CD14-positive monocyte (primary cell): ENCODE data around the gene SSX5. TPM values are rescaled to one million over a fixed set of nuclear protein-coding genes. Genes with fewer than 3 reads are reported as not detected.
"Not testable (repeated sequence)": the region's sequence is repeated elsewhere in the genome, so short reads cannot be mapped to it uniquely, and the experiment has no call there.

Experiments used
- DNase-seq, 3 donors: peaks; one replicate each; pipeline ENCODE4 v3.0.0-alpha.2; 2011 to 2022
- H2AFZ ChIP-seq: 2 replicates; pipeline ENCODE4 v1.6.0; 2012; ENCODE audit warnings: mild to moderate bottlenecking, low read depth, low read length, inconsistent platforms; ENCODE audit not compliant: insufficient read depth, poor library complexity, severe bottlenecking
- H3K27ac ChIP-seq, 2 donors: 1 replicate in 1 of 2; 2 replicates in 1 of 2; pipeline ENCODE4 v1.5.1; 2012 to 2013; ENCODE audit warnings: low read length in 2 of 2, control low read depth in 1 of 2, inconsistent platforms in 1 of 2, low read depth in 1 of 2, mild to moderate bottlenecking in 1 of 2
- H3K27me3 ChIP-seq, 2 donors: one replicate each; pipeline versions ENCODE4 v1.6.0 to v1.6.1; 2011 to 2013; ENCODE audit warnings: low read length in 2 of 2; ENCODE audit not compliant: control insufficient read depth in 2 of 2, insufficient read depth in 2 of 2
- H3K36me3 ChIP-seq, 2 donors: replicated peaks in 1 of 2; 1 replicate in 1 of 2; 2 replicates in 1 of 2; pipeline versions ENCODE4 v1.5.1 to v1.6.1; 2012 to 2013; ENCODE audit warnings: low read length in 2 of 2, control low read depth in 1 of 2, inconsistent platforms in 1 of 2, mild to moderate bottlenecking in 1 of 2; ENCODE audit not compliant: insufficient read depth in 2 of 2, control insufficient read depth in 1 of 2
- H3K4me1 ChIP-seq, 2 donors: 1 replicate in 1 of 2; 2 replicates in 1 of 2; pipeline versions ENCODE4 v1.5.1 to v1.6.1; 2012 to 2013; ENCODE audit warnings: low read length in 2 of 2, control low read depth in 1 of 2, inconsistent platforms in 1 of 2, mild to moderate bottlenecking in 1 of 2, moderate library complexity in 1 of 2; ENCODE audit not compliant: insufficient read depth in 2 of 2, control insufficient read depth in 1 of 2
- H3K4me2 ChIP-seq: replicated peaks from 2 replicates; pipeline ENCODE3; 2012; ENCODE audit warnings: low read length, moderate library complexity, mild to moderate bottlenecking; ENCODE audit not compliant: poor library complexity, severe bottlenecking; ENCODE audit errors: extremely low read depth
- H3K4me3 ChIP-seq, 3 experiments: fragments of 200-600 bp in 1 of 3; sonication (generic) in 1 of 3; replicated peaks in 1 of 3; 1 replicate in 2 of 3; 2 replicates in 1 of 3; pipeline ENCODE4 v1.5.1; 2011 to 2013; ENCODE audit warnings: low read length in 3 of 3, mild to moderate bottlenecking in 3 of 3, control low read depth in 2 of 3, low read depth in 2 of 3, inconsistent platforms in 1 of 3, moderate library complexity in 1 of 3
- H3K79me2 ChIP-seq: 2 replicates; pipeline ENCODE4 v1.6.0; 2012; ENCODE audit warnings: mild to moderate bottlenecking, control low read depth, inconsistent platforms, low read length, moderate library complexity; ENCODE audit not compliant: insufficient read depth
- H3K9ac ChIP-seq: 2 replicates; pipeline ENCODE4 v1.6.0; 2017; ENCODE audit warnings: low read length, mild to moderate bottlenecking; ENCODE audit not compliant: insufficient read depth, poor library complexity, severe bottlenecking
- H3K9me3 ChIP-seq, 2 donors: replicated peaks in 1 of 2; 1 replicate in 1 of 2; 2 replicates in 1 of 2; pipeline versions ENCODE4 v1.5.1 to v1.6.1; 2012 to 2013; ENCODE audit warnings: low read length in 2 of 2, control low read depth in 1 of 2; ENCODE audit not compliant: control insufficient read depth in 1 of 2, insufficient read depth in 1 of 2
- H4K20me1 ChIP-seq: 2 replicates; pipeline ENCODE4 v1.6.0; 2012; ENCODE audit warnings: mild to moderate bottlenecking, low read length, control low read depth, moderate library complexity; ENCODE audit not compliant: insufficient read depth
- H3K27ac Mint-ChIP-seq, 7 donors: one replicate each; pipeline ENCODE4 v1.8.0; 2020; ENCODE audit warnings: mild to moderate bottlenecking in 7 of 7, mixed read lengths in 7 of 7, moderate library complexity in 6 of 7, inconsistent platforms in 2 of 7
- H3K27me3 Mint-ChIP-seq, 3 donors: one replicate each; pipeline ENCODE4 v1.8.0; 2021 to 2022; ENCODE audit warnings: low read depth in 3 of 3, mild to moderate bottlenecking in 3 of 3, mixed read lengths in 3 of 3, moderate library complexity in 3 of 3, inconsistent platforms in 1 of 3
- H3K36me3 Mint-ChIP-seq, 2 donors: one replicate each; pipeline ENCODE4 v1.8.0; 2020; ENCODE audit warnings: mixed read lengths in 2 of 2, inconsistent platforms in 1 of 2, mild to moderate bottlenecking in 1 of 2
- H3K4me1 Mint-ChIP-seq: one replicate; pipeline ENCODE4 v1.8.0; 2020; ENCODE audit warnings: mild to moderate bottlenecking, mixed read lengths
- H3K4me3 Mint-ChIP-seq, 2 donors: one replicate each; pipeline ENCODE4 v1.8.0; 2020; ENCODE audit warnings: mild to moderate bottlenecking in 2 of 2, mixed read lengths in 2 of 2, moderate library complexity in 1 of 2
- H3K9me3 Mint-ChIP-seq, 7 donors: one replicate each; pipeline ENCODE4 v1.8.0; 2020 to 2022; ENCODE audit warnings: mixed read lengths in 7 of 7, mild to moderate bottlenecking in 6 of 7, moderate library complexity in 6 of 7, inconsistent platforms in 2 of 7
- WGBS: methylation state at CpG from one replicate; pipeline ENCODE4 v1.1.5; 2013; ENCODE audit warnings: missing lambda C conversion rate; ENCODE audit not compliant: insufficient coverage; 5-methylcytosine and 5-hydroxymethylcytosine counted together
- intact Hi-C, 2 donors: fragments of 100-400 bp; cut with micrococcal nuclease; formaldehyde crosslinking; loops; one replicate each; pipeline versions ENCODE4 v1.15.0 to v1.15.1; 2023
- polyA plus RNA-seq, 3 donors: library from polyadenylated mRNA; depleted of rRNA in 1 of 3; unstranded in 2 of 3; stranded (reverse) in 1 of 3; fragments of 300-500 nt in 2 of 3; fragments of >200 nt in 1 of 3; fragmentation: Illumina TruSeq in 2 of 3; gene quantifications; 1 replicate in 2 of 3; 2 replicates in 1 of 3; pipeline ENCODE4 v1.2.3, GENCODE V29; 2012 to 2021
- TF ChIP-seq, protein P1 (sequence below): fragments of 200-600 bp; IDR thresholded peaks from one replicate; pipeline ENCODE4 v1.8.0; 2022; ENCODE audit warnings: antibody characterized with exemption, mild to moderate bottlenecking

SSX5 gene
- polyA plus RNA-seq, 3 donors: not detected

DNA sequence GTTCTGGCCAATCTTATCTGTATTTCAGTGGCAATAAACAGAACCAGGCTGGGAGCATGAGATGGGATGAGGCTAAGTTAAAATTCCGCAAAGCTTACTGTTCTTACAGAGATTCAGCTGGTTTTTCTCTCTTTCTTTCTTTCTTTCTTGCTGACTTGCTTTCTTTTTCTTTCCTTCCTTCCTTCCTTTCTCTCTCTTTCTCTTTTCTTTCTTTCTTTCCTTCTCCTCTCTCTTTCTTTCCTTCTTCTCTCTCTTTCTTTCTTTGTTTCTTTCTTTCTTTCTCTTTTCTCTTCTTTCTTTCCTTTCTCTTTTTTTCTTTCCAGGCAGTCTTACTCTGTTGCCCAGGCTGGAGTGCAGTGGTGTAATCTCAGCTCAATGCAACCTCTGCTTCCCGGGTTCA is 41.8 kb downstream of the SSX5 start:
- H3K79me2 ChIP-seq: no peaks in the 10 kb centered on the region
- Mint-ChIP-seq H3K27ac (peak overlapping the region in 1 of 7 donors; percentile 42), H3K36me3 (no peaks in the 10 kb centered on the region), H3K9me3 (peaks cover 0 to 11% (median 0%) of the 10 kb centered on the region in 7 donors), H3K4me3 (no peak overlapping the region), H3K4me1 (no peaks in the 10 kb centered on the region), H3K27me3 (peaks cover 3 to 7% (median 5%) of the 10 kb centered on the region in 3 donors)
- no peak overlapping the region for H3K27ac ChIP-seq
- no peaks in the 10 kb centered on the region for H3K27me3 ChIP-seq
- H3K4me1 ChIP-seq: no peaks in the 10 kb centered on the region
- no peak for DNase-seq
- H3K9me3 ChIP-seq: no peaks in the 10 kb centered on the region
- no peaks in the 10 kb centered on the region for H3K36me3 ChIP-seq
- H3K4me2 ChIP-seq: no peak overlapping the region
- no peaks in the 10 kb centered on the region for H4K20me1 ChIP-seq
- TF ChIP-seq, protein P1, sequence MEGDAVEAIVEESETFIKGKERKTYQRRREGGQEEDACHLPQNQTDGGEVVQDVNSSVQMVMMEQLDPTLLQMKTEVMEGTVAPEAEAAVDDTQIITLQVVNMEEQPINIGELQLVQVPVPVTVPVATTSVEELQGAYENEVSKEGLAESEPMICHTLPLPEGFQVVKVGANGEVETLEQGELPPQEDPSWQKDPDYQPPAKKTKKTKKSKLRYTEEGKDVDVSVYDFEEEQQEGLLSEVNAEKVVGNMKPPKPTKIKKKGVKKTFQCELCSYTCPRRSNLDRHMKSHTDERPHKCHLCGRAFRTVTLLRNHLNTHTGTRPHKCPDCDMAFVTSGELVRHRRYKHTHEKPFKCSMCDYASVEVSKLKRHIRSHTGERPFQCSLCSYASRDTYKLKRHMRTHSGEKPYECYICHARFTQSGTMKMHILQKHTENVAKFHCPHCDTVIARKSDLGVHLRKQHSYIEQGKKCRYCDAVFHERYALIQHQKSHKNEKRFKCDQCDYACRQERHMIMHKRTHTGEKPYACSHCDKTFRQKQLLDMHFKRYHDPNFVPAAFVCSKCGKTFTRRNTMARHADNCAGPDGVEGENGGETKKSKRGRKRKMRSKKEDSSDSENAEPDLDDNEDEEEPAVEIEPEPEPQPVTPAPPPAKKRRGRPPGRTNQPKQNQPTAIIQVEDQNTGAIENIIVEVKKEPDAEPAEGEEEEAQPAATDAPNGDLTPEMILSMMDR: no peak
- no peak overlapping the region for H3K4me3 ChIP-seq
- H2AFZ ChIP-seq: no peak overlapping the region
- H3K9ac ChIP-seq: no peak overlapping the region
- intact Hi-C loops: no loop called here
- 80% methylated on average over 1 of the region's 2 CpGs for WGBS

DNA sequence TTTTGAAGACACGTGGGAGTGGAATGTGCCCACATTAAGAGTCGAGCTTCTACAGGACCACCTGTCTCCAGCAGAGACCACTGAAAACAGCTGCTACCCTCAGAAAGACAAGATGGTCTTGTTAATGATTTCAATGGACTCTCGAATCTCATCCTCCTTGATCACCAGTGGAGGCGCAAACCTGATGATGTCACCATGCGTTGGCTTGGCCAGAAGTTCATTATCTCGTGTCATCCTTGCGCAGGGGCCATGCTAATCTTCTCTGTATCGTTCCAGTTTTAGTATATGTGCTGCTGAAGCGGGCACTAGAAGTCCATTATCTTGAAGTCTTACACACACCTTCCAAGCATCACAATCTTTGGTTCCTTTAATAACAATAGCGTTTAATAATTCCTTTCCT is 42.8 kb downstream of the SSX5 start:
- Histone ChIP-seq H3K9me3 (no peaks in the 10 kb centered on the region), H4K20me1 (no peaks in the 10 kb centered on the region), H2AFZ (no peak overlapping the region), H3K9ac (no peak overlapping the region), H3K27me3 (no peaks in the 10 kb centered on the region), H3K36me3 (no peaks in the 10 kb centered on the region), H3K4me2 (no peak overlapping the region), H3K4me1 (no peaks in the 10 kb centered on the region), H3K79me2 (no peaks in the 10 kb centered on the region), H3K27ac (no peak overlapping the region), H3K4me3 (no peak overlapping the region)
- intact Hi-C loops: no loop called here
- TF ChIP-seq, protein P1: no peak
- 100% methylated on average over 5 of the region's 10 CpGs for WGBS
- H3K4me1 Mint-ChIP-seq: no peaks in the 10 kb centered on the region
- H3K36me3 Mint-ChIP-seq: no peaks in the 10 kb centered on the region
- no peak overlapping the region for H3K27ac Mint-ChIP-seq
- peaks cover 2 to 5% (median 3%) of the 10 kb centered on the region in 3 donors for H3K27me3 Mint-ChIP-seq
- DNase-seq: no peak
- peaks cover 0 to 11% (median 0%) of the 10 kb centered on the region in 7 donors for H3K9me3 Mint-ChIP-seq
- H3K4me3 Mint-ChIP-seq: no peak overlapping the region

DNA sequence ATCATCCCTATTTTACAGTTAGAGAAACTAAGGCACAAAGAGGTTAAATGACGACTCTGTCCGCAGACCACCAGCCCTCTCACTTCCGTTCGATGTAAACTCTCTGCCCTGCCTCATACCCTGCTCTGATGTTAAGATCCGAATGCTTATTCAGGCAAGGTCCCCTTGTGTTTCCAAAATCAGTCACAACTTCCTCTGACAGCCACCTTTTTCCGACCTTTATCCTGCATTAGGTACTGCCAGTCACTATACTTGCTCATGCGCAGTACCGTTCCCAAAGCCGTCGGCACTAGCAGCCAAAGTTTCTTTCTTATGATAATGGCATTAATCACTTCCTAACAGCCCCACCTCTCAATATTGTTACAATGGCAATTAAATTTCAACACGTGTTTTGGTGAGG is 53.9 kb downstream of the SSX5 start:
- 60% methylated on average over 1 of the region's 11 CpGs for WGBS
- H3K4me3 ChIP-seq, H3K9me3 ChIP-seq, H4K20me1 ChIP-seq, H3K27me3 Mint-ChIP-seq, H3K36me3 ChIP-seq, H3K4me1 Mint-ChIP-seq, H3K4me3 Mint-ChIP-seq, DNase-seq, H3K79me2 ChIP-seq, H3K4me2 ChIP-seq, H3K36me3 Mint-ChIP-seq, H3K27ac Mint-ChIP-seq, H3K27me3 ChIP-seq, intact Hi-C loops, H3K4me1 ChIP-seq, H3K27ac ChIP-seq, H3K9ac ChIP-seq, H2AFZ ChIP-seq: not testable (repeated sequence)
- H3K9me3 Mint-ChIP-seq: peaks cover 0 to 16% (median 4%) of the 10 kb centered on the region in 7 donors
